HG03025 (cell line): ENCODE data around the gene CHCHD4.

Source experiments
- ATAC-seq: cut with Tn5 transposase; IDR thresholded peaks from one replicate; pipeline ENCODE4 v1.9.1; 2021; ENCODE audit warnings: mild to moderate bottlenecking, moderate library complexity; ENCODE audit not compliant: unreplicated experiment, low FRiP score

The CHCHD4 gene

DNA sequence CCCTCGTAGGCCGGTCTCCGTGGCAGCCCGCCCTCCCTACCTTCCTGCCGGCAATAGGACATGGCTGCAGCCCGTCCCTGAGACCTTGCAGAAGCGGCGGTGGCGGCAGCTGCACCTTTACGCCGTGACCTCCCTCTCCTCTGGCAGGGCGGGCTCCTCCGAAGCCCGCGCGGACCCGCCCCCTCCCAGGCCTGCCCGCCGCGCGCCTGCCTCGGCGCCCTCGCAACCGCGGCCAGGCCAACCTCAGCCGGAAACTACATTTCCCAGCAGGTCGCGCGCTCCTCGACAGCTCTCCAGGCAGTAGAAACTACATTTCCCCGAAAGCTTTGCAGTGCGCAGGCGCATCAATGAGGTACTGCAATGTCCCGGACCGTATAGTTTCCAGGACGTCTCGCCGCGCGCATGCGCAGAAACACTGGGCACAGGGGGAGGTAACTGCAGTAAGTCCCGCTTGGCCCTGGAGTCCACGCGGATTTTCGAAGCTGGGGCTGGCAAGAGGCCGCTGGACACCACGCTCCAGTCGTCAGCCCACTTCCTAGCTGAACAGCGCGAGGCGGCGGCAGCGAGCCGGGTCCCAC, at the start of gene CHCHD4, which contains the start of gene TMEM43:
Gene CHCHD4 (minus strand): TSS at position 256 of the 578 bp plus-strand sequence. CDS start 194 bp downstream, at position 62.
Gene TMEM43 (plus strand): TSS at position 438 of the 578 bp plus-strand sequence. CDS start 142 bp downstream, outside the sequence.
- peak; percentile 81 for ATAC-seq

DNA sequence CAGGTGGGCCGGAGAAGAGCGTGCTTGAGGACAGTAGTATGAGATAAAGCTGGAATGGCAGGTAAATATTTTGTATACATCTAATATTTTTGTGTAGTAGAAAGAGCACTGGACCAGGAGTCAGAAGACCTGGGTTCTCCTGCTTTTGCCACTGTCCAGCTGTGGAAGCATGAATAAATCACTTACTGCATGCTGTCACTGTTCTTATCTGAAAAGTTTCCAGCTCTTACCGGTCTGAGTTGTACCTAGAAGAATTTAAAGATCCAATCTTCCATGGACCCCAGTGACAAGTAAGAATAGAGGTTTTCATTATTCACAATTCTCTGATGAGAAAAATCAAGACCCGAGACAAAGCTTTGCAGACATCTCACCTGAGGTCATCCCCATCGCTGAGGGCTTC, 47.8 kb upstream of the CHCHD4 start:
- no peak for ATAC-seq

DNA sequence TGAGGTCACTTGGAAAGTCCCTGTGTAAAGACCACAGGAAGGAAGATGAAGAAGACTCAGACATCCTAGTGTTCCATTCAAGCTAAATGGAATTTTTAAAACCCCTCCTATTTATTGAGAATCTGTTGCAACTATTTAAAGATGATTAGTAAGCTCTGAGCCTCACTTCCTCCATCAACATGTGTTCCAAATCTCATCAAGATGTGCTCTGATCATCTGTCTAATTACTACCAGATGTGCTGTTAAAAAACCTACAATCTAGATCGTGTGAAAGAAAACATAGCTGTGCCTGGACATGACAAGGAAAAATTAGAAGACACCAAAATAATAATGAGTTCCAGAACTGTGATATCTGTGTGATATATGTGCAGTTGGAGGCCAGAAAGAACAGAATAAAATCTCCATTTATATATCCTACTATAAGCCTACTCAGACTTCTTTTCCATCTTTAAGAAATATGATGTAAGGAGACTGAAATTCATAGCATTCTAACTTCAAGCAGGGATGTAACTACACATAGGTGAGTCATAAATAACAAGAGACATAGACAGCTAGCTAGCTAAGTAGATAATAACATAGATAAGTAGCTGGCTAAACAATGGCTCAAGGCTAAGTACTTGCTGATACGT, 46.0 kb upstream of the CHCHD4 start:
- no peak for ATAC-seq

DNA sequence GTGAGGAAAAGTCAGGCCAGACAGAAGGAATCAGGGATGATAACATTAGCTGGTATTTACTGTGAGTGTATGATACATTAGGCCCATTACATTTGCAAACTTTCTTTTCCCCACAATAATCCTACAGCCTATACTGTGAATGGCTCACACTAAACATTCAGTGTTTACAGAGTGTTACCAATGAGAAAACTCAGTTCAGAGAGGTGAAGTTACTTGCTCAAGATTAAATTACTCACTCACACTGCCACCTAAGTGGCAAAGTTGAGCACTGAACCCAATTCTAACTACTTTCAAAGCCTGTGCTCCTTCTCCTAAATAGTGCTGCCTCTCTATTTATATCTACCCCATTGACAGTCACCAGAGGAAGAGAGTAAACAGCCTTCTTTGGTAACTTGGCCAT, 45.2 kb upstream of the CHCHD4 start:
- ATAC-seq, result no peak

DNA sequence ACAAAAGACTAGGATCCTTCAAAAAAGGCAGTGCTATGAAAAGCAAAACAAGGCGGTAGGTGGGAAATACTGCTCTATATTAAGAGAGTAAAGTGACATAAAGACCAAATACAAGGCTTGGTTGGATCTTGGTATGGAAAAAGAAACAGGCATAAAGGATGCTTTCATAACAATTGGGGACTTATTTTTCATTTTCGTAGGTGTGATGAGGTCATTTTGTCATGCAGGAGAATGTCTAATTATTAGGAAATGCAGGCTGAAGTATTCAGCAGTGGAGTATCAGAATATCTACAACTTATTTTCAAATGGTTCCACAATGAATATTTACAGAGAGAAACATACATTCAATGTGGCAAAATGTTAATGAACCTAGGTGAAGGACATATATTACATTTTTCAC, 44.8 kb upstream of the CHCHD4 start:
- ATAC-seq, result no peak

DNA sequence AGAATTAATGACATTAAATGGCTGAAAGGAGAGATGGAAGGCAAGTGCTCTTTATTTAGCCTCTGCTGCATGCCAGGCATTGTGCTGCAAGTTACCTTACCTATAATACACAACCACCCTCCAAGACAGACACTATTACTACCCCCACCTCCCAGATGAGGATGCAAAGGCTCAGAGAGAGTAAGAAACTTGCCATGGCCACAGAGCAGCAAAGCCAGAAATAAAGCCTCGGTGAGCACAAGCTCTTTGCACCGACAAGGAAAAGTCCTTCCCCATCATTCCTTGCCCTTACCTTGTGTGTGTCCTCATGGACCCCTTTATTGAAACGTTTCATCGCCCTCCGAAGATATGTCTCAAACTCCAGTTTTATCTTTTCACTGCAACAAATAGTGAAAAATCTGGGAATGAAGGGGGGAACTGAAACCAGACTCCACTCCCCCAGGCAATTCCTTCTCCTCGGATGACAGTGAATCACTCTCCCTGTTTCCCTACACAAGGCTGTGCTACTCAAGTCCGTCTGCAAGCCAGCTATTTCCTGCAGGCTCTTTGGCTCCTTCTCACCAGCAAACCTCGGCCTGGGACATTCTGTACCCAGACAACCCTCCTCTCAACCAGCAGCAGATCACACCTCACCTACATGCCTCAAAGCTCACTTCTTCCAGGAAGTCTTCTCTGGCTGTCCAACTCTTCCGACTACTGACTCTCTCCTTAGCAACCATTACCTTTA, 42.4 kb upstream of the CHCHD4 start:
- no peak for ATAC-seq

DNA sequence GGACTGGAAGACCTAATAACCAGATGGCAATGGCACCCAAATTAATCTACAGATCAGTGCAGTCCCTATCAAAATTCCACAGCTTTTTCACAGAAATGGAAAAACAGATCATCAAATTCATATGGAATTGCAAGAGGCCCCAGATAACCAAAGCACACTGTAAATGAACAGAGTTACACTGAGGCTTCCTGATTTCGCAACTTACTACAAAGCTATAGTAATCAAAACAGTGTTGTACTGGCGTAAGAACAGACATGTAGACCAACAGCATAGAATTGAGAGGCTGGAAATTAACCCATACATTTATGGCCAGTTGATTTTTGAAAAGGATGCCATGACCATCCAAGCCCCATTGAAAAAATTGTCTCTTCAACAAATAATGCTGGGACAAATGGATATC, 37.5 kb upstream of the CHCHD4 start:
- ATAC-seq, result no peak

DNA sequence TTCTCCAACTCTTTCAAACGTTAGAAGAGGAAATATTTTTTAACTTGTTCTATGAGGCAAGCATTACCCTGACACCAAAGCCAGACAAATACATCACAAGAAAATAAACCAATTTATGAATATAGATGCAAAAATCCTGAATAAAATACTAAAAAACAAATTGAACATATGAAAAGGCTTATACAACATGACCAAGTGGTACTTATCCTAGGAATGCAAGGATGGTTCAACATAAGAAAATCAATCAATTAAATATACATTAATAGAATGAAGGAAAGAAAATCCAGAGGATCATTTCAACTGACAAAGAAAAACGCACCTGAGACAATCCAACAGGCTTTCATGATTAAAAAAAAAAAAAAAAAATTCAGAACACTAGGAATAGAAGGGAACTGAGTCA, 36.6 kb upstream of the CHCHD4 start:
- ATAC-seq, result no peak

DNA sequence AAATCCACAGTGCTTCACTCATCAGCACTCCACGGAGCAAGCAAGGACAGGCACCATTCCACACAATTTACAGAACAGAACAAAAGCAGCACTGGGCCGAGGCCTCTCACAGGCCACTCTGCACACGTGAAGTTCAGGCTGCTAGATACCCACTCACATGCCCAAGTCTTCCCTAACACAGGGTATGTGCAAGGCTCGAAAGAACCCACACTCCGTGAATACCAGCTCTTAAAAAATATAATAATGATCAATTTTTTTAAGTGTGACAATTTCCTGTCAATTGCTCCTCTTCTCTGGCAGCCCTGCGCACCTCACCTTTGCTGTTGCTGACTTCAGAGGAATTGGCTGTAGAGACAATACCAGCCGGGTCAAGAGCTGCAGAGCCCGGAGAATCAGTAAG, 34.8 kb upstream of the CHCHD4 start:
- ATAC-seq, result no peak

DNA sequence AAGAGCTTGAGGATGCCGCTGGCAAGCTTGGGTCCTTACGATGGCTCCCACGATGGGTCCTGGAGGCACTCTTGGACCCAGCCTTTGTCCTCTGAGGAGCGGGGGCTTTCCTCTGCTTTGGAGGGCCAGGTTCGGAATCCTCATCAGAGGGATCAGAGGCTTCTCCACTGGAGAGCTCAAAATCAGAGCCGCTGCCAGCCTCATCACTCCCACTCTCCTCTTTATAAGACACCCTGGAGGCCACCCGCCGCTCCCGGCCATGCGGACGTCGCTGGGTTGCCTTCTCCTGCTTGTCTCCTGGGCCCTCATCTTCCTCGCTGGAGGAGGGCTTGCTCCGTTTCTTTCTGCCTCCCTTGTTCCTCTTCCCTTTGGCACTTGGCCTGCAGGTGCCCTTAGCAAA, 33.7 kb upstream of the CHCHD4 start:
- ATAC-seq, result no peak

DNA sequence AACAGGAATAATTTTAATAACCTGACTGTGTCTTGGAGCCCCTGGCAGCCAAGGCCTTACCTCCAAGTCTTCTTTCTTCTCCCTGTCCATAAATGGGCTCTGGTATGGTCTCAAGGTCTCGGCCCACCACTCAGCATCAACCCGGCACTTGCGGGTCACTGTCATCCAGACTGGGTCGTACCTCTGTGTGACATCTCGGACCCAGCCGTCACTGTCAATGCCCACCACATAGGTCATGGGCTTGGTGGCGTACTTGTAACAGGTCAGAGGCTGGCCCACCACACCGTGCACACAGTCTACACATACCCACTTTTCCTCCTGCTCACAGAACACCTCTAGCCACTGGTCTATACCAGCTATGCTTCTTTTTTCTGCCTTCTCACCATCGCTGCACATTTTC, 33.3 kb upstream of the CHCHD4 start:
- ATAC-seq, result no peak

DNA sequence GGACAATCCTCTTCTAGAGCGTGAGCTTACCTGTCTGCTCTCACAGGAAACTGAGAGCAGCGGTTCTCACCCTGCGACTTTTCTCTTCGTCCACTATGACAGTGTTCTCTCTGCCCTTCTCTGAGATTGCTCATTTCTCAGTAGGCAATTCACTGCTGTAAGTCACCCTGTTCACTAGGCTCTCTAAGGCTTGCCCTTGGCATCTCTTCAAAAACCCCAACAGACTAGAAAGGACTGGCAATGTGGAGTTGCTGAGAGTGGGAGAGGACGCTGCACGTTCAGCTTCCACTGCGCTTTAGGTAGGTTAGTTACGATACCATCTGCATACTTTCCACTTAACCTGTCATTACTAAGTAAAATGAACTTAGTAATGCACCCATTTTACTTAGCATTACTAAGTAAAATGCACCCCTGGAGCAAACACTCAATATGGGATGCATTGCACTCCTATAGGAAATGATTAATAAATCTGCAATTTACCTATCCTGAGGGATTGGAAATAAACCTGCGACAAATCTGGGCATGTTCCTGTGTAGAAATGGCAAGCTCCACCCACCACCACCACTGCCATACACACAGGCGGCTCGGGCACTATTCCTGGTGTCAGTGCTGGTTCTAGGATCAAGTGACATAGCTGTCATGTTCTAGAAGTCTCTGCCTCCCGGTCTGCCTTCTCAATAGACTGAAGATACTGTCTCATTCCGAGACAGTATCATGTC, 32.3 kb upstream of the CHCHD4 start:
- no peak for ATAC-seq

DNA sequence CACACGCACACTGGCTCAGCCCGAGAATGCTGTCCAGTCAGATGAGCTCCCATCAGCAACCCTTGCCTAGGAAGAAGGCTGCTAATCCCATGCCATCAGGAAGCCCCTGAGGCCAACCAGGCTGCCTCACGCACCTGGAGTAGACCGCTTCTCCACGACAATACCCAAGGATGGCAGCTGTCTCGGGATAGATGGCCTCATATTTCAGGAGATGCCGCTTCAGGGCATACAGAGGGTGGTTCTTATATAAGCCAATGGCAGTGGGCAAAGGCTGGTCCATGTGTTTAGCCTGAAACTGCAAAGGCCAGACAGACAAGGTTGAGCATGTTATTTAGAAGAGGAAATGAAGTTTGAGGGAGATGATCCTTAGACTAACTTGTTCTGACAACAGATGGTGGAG, 31.5 kb upstream of the CHCHD4 start:
- ATAC-seq, result no peak

DNA sequence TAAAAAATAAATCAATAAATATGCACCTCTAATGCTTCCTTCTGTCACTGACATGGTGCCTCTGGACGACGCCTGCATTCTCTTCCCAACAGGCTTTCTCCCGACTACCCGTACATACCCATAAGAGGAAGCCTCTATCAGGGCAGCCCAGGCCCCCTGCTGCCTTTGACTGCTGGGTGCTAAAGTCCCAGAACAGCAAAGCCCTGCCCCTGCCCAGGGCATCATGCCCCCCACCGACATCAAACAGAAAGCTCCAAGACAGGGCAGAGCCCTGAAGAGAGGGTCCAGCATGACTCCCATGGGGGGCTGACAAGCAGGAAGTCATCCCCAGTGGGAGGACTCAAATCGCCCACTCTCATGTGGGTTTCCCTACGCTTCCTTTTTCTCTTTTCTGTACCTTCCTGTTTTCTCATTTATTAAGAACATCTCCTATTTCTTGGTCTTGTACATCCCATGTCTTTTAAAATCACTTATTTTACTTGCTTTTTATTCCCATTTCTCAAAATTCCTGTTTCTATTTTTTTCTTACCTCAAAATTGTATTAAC, 30.3 kb upstream of the CHCHD4 start:
- ATAC-seq, result no peak

DNA sequence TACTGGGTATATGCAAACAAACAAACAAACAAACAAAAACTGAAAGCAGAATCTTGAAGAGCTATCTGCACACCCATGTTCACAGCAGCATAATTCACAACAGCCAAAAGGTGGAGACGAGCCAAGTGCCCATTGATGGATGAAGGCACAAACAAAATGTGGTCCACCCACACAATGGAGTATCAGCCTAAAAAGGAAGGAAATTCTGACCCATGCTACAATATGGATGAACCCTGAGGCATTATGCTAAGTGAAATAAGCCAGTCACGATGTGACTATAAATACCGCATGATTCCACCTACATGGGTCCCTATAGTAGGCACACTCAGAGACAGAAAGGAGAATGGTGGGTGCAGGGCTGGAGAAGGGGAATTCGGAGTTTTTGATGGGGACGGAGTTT, 29.6 kb upstream of the CHCHD4 start:
- ATAC-seq, result no peak

DNA sequence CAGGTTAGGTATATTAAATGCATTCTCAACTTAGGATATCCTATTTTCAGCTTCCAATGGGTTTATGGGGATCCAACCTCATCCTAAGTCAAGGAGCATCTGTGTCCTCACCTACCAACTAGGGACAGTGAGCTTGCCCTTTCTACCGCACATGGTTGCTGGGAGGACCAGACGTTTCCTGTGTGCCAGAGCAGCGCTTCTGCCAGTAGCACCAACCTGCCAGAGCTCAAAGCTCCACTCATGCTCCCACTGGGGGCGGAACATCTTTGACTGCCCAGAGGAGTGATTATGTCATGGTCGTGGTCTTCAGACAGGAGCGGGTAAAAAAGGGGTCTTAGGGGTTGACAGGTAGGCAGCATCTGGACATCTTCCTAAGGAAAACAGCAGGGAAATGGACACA, 29.0 kb upstream of the CHCHD4 start:
- ATAC-seq, result no peak

DNA sequence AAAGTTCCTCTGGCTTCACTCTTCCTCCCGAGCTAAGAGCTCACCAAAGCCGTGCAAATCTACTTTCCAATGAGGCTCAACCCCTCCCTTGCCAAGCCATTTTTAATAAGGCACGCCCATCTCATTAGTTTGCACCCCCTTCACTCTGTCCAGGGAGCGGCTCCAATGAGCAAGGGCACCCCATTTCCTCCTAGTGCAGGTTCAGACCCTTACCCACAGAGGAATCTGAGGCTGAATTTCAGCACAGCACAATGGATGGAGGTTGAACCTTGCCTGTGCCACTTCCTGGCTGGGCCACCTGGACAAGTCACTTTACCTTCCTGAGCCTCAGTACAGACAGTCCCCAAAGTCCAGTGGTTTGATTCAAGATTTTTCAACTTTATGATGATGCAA, 28.3 kb upstream of the CHCHD4 start:
- ATAC-seq, result no peak

DNA sequence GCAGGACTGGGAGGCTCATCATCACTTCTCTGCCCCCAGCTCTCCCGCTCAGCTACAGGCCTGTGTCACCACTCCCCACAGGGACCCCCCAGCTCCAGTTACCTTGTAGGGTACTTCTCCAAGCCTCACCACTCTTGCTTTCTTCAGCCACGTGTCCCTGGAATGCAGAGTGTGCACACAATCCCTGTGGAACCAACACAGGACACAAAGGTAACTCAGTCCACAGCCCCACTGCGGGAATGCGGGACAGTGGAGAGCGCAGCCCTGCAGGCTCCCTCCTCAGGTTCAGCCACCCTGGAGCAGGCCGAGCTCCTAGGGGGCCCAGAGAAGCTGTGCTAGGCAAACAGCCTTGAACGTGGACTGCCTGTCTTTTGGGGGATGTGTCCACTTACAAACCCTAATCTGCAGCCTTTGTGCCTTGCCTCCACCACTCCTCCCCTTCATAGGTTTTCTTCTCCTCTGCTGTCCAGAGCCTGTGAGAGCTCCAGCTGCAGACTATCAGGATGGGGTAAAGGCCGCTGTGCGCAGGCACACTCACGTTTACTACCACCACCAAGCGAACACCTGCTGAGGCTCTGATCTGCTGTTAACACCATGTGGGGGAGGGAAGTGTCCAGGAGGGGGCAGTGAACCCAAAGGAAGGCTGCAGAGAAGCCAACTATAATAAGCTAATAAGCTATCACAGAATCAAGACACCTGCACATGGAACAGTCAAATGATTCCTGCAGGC, 27.7 kb upstream of the CHCHD4 start:
- ATAC-seq, result no peak

DNA sequence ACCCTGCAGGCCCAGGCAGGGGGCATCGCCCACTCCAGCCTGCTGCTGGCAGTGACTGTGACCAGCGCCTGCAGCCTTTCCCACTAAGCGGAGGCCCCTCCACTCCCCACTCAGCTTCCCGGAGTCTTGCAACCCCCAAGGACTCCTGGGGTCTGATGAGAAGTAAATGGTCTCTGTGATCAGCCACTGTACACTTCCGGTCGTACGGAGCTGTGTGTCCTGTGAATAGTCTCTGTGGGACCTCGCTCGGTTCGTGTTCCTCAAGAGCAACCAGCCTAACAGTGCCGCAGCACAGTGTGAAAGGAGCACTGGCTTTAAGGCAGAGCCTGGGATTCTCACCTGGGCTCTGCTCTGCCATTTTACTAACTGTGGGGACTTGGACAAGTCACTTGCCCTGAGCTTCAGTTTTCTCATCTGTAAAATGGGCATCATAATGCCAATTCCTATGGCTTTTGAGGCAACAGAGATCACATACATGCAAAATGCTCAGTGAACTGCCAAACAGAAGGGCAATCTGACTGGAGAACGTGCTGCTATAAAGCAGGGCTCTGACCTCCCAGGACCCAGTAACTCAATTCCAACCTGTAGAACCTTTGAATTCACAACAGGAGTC, 26.9 kb upstream of the CHCHD4 start:
- ATAC-seq, result no peak
